OCI-M2 (cell line): ENCODE results near the gene CENPT.
"Not testable (repeated sequence)": the region's sequence is repeated elsewhere in the genome, so short reads cannot be mapped to it uniquely, and the experiment has no call there.

Experiments
- DNase-seq: peaks from one replicate; lab custom pipeline; 2025; ENCODE audit not compliant: unreplicated experiment; lab: John Stamatoyannopoulos, UW

Gene CENPT

DNA sequence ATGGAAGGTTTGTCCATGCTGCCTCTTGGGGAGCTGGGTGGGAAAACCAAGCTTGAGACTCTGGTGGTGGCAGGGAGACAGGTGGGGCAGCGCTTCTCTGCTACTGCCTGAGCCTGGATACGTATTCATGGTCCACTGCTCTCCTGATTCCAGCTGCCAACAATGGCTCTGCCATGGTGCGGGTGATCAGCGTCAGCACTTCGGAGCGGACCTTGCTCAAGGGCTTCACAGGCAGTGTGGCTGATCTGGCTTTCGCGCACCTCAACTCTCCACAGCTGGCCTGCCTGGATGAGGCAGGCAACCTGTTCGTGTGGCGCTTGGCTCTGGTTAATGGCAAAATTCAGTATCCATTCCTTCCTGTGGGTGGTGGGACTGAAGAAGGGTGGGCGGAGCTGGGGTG is 29.6 kb upstream of the CENPT start:
- DNase-seq = no peak

DNA sequence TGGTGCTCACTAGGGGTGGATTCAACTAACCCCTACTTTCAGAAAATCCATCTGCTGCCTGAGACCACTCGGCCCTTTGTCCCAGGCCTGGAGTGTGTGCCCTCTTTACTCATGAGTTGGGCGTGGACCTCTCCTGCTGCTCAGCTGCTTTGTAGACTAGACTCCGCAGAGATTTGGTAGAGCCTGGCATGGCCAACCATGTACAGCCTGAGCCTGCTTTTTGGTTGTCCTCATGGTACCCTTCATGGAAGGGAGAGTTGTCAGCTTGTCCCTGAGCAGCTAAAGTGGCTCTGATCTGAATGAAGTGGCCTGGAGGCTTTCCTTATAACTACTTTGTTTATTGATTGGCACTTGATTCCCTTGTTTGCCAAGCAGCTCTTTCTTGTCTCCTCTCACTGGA is 26.9 kb upstream of the CENPT start:
- DNase-seq = no peak

DNA sequence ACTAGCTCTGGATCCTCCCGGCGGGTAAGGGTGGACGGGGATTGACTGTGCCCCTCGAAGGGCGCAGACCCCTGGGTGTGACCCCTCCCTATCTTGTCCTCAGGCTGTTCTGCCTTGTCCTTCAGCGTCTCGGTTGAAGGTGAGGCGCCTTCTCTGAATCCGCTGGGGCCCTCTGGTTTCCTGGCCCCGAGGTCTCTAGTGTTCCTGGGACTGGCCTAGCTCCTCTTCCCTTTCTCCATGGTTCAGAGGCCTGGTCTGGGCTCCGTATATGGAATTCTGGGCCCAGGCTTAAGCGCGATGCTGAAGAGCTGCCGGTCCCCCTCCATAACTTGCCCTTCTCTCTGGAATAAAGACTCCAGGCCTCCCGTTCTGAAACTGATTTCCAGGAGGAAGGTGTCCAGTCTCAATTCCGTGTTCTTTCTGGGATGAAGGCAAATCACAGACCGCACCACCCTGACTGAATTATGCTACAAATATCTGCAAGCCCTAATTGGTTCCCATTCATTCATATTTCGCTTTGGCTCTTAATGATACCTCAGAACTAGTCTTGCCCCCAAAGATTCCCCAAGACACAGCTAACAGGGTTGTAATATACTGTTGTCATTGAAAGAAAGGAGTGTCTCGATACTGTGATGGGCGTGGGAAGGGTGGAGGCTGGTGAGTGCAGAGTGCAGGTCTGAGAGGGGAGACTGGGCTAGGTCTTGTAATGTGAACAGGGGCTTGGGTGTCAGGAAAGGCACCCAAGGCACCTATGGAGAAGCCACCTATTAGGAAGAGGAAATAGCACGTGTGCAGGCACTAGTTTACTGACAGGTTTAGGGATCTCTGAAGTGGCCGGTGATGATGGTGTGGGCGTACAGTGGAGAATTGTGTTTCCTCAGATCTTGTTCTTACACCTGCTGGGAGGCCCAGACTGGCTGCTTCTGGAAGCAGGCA is 26.2 kb upstream of the CENPT start:
- DNase-seq = no peak

DNA sequence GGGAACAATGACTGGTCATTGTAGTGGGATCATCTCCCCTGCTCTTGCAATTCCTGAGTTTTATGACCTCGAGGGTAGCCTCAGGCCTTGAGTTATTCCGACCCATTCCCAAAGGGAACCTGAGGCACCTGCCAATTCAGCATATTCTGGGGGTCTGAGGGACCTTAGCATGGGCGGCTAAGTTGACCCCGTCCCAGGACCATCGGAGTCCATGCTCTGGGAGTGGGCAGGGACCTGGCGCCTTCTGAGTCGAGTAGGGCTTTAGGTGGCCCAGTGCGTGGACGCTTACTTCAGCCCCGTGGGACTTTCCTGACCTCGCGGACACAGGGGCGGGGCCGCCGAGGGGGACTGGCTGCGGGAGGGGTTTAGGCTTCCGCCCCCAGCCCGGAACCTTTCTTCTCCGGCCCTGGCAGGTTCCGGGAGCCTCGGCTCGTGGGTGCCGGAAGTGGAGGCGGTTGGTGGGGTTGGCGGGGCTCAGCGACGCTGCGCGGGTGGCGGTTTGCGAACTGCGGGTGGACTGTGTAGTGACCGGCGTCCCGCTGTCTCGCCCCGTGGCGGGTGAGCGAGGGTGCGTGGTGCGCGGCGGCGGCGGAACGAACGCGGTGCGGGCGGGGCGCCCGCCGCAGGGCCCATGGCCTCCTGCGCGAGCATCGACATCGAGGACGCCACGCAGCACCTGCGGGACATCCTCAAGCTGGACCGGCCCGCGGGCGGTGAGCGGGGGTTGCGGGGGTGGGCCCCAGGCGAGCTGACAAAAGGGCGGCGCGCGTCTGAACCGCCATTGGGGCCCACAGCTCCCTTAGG is 25.3 kb upstream of the CENPT start, which contains the start of gene EDC4:
Gene EDC4 (plus strand): TSS at position 422 of the 804 bp plus-strand sequence. CDS start 210 bp downstream, at position 632.
- no peak for DNase-seq

DNA sequence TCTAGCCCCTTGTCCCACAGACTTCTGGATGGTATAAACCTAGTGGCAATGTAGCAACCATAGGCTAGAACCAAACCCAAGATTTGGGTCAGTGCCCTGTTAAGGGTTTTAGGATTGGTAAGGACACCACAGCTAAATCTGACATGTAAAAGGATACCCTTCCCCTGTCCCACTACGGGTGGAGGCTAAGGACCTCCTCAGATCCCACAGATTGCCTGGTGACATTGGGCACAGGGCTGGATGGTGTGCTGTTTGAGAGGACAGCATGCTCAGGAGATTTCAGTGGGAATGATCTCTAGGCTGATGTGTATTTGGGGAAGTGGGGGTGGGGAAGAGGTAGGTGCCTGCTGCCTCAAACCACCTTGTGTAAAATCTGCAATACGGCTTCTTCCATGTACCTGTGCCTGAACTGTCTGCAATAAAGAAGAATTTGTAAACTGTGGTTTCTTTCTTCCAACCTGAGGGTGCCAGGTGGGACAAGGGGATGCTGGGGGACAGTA is 24.7 kb upstream of the CENPT start:
- DNase-seq = no peak

DNA sequence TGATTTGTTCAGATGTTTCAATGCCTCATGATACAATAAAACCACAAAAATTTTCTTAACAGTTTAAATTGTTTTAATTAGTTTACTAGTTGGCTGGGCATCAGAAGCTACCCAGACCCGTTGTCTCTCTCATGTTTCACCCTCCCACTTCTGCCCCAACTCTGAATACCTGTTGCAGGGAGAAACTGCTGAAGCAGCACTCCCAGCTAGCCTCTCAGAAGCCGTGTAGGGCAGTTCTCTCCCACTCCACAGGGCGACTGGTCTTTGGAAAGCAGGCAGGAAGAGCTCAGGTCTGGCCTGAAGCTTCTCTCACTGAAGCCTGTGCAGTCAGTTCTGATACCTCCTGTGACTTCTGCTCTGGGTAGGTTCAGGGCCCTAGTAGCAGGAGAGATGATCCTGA is 23.8 kb upstream of the CENPT start:
- no peak for DNase-seq

DNA sequence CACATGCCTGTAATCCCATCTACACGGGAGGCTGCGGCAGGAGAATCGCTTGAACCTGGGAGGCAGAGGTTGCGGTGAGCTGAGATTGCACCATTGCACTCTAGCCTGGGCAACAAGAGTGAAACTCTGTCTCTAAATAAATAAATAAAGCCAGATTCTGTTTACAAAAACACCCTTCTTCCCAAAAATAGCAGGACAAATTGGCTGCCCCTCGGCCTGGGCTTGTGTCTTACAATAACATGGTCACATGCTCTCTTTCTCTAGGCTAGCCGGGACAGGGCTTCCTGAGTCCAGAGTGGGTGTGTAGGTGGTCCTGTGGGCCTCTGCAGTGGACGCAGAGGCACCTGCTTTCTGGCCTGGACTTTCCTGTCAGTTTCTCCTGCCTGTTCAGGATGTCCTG is 22.2 kb upstream of the CENPT start:
- DNase-seq = no peak

DNA sequence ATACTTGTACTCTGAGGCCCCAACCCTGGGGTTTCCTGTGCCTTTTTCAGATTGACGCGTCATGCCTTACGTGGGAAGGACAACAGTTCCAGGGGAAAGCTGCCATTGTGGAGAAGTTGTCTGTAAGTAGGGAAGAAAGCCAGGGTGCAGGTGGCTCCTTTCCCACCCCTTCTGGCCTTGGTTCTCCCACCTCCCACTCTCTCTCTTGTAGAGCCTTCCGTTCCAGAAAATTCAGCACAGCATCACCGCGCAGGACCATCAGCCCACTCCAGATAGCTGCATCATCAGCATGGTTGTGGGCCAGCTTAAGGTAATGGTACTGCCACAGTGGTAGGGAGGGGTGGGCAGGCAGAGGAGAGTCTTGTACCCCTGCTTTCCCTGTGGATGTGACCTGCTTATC is 20.8 kb upstream of the CENPT start:
- DNase-seq = no peak

DNA sequence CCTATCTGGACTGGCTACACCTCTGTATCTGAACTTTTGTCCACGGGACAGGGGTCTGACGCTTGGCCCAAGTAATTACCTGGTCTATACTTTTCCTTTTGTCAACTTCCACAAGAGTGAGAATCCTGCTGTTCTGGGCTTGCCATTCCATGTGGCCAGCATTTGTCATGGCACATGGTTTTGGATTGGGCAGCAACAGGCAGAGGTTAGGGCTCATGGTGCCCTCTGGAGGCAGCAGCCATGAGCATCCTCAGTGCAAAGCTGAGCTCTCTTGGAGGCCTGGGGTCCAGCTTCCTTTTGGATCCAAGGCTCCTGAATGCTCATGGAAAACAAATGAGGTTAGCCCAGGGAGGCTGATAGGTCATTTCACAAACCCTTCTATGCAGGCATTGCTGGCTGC is 17.8 kb upstream of the CENPT start:
- no peak for DNase-seq

DNA sequence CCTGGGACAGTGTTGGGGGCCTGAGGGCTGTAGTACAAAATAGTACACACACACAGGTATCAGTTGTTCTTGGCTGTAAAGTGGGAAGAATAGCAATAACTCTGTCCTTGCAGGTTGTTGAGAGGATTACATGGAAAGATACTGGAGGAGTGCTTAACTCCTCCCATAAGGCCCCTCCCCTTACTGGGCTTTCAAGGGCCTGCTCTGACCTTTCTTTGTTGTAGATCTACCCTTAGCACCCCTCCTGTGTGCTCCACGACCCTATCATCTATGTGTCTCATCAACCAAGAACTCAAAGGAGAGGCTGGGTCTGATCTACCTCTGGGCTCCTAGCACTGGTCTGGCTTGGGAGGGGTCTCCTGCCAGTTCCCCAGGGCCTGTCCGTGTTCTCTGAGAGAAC is 17.1 kb upstream of the CENPT start:
- DNase-seq = no peak

DNA sequence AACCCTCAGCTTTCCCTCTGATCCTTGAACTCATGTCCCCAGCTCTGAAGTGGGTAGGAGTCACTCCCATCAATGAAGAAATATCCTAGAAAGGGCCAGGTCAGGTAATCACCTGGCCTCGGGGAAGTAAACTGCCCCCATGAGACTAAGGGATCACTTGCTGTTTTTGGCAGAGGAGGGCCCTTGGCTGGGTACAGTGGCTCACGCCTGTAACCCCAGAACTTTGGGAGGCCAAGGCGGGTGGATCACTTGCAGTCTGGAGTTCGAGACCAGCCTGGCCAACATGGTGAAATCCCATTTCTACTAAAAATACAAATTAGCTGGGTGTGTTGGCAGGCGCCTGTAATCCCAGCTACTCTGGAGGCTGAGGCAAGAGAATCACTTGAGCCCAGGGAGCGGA is 16.6 kb upstream of the CENPT start:
- not testable (repeated sequence) for DNase-seq

DNA sequence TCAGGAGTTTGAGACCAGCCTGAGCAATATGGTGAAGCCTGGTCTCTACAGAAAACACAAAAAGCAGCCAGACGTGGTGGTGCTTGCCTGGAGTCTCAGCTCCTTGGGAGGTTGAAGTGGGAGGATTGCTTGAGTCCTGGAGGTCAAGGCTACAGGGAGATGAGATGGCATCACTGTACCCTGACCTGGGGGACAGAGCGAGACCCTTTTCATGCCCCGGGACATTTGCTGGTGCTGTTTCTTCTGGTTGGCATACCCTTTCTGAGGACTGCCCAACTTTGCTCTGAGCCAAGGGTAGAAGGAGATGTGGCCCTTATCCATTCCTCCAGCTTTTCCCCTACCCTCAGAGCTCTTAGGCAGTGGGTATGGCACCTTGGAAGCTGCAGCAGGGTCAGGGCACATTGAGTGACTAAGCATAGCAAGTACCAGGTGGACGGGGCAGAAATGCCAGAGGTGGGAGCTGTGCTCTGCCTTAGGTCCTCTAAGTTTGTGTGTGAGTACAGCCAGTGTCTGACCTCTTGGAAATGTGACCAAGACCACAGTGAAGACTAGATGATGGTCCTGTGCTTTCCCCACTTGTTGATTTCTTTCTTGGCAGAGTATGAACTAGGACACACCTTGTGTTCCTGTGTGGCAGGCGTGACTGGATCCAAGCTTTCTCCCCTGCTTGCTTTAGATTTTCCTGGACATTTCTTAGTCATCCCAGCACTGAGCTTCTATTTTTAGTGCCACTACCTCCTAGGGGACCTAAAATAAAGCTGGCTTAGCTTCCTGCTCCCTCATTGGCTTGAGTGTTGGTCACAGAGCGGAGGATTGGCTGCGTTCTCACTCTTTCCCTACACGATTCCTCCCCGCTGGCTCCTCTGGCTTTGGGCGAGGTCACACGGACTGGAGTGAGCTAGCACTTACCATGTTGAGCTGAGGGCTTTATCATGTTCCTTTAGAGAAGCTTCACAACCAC is 15.4 kb upstream of the CENPT start:
- DNase-seq = no peak

DNA sequence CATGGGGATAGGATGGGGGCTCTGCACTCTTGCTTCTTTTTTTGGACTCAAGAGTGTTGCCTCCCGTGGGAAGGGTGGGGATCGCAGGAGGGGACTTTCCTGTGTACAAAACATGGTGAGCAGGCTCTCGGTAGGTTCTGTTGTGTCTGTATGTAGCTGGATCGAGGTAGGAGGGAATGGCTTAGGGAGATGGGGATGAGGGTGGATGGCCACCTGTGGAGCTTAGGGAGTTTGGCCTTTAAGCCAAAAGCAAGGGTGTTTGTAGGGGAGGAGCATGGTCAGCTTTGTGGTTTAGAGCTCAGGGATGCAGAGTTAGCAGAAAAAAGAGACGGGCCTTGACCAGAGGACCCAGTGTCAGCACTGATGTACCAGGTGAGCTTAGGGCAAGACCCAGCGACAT is 14.4 kb upstream of the CENPT start:
- DNase-seq = no peak

DNA sequence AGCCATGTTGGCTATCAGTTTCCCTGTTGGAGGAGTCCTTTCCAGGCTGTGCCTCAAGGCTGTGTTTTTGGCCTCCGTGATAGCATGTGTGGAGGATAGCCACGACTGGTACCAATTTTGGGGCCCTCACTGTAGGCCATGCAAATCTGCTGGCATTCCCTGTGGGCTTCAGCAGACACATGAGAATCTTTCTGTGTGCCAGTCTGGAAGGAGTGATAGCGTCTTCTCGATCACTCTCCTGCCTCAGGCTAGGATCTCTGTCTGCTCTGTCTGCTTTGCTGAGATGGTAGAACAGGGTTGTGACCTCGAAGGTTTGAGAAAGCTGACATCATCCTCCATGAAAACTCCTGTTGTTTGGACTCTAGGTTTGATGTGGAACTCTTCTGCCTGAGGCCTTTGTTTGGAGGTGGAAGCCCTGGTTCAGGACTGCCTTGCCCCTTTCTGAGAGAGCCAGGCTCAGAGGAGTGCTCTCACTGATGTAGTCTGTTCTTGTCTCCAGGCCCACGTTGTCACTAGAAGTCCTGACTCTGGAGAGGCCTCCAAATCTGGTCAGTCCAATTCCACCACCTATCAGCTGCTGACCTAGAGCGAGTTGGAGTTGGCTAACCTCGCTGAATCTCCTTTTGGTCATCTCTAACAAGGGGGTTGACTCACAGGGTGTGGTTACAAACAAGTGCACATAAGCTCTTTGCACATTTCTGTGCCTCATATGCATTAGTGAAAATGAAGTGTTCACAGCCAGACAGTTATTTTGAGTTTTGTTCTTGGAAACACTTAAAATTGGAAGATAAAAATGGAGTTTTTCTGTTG is 13.3 kb upstream of the CENPT start:
- DNase-seq = no peak

DNA sequence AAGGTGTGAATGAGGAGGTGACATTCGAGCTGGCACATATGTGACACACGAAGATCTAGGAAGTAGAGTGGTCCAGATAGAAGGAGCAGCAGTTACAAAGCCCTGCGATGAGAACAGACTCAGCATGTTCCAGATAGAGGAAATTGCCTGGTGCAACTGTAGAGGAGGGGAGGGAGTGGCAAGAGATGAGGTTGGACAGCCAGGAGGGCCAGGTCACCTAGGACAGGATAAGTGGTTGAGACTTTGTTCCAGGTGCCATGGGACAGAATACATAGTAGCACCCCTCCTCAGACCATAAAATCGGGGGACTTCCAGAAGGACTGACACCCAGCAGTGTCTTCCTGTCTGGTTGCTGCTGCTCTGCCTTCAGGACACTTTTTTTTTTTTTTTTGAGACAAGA is 11.0 kb upstream of the CENPT start:
- DNase-seq = no peak

DNA sequence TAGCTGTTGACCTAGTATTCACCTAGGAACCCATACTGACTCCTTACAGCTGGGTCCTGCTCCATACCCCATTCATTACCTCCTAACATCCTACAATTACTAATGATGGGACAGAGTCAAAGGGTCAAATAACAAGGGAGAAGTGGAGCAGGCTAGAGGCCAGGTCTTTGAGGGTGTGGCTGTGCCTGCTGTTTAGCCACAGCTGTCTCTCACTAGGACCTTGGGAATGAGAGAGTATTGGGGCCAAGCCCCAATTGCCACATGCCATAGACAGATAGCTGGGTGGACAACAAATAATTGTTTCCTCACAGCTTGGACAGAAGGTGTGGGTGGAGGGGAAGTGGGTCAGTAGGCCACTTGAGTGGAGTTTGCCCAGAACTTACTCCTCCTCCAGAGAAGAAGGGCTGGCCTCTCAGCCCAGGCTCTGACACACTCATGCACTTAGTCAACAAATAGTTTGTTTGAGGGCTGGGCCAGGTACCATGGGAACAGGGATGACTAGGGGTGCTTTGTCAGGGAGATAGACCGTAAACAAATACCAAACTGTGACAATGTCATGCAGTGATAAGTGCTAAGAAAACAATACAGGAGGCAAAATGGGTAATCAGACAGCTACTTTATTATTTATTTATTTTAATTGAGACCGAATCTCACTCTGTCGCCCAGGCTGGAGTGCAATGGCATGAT is 10.2 kb upstream of the CENPT start:
- no peak for DNase-seq

DNA sequence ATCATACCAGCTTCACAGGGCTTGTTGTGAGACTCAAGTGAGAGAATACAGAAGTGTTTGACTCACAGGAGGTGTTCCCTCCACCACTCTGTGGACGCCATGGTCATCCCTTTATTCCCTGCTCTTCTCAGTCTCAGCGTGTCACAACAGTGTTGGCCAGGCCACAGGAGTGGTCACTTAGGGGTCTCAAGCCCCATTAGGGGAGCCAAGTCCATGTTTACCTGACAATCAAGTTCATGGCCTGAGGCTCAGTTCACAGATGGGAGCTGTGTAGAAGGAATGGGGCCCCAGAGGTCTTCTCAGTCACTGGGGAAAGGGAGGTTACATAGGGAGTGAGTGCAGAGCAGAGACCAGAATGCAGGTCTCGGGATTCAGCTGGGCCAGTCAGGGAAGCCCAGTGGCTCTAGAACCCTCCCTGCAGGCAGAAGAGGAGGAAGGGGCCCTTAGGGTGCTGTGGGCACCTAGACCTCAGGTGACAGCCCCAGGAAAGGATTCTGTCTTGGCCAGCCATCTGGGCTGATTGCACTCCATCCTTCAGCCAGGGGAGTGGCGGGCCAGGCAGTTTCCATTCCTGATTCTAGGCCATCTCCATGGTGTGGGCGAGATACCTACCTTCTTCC is 9.5 kb upstream of the CENPT start:
- DNase-seq = no peak

DNA sequence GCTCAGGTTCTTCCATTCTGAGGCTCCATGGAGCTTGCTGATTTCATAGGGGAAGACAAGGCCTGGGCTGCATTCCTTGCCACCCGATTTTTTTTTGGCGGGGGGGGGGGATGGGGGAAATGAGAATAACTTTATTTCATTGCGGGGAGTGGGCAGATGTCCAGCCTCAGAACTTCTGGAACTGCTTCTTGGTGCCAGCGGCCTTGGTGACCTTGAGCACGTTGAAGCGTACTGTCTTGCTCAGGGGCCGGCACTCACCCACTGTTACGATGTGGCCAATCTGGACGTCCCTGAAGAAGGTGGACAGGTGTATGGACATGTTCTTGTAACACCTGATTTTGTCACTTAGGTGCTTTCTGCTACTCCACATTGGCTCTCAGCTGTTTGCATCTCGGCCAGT is 8.3 kb upstream of the CENPT start:
- no peak for DNase-seq

DNA sequence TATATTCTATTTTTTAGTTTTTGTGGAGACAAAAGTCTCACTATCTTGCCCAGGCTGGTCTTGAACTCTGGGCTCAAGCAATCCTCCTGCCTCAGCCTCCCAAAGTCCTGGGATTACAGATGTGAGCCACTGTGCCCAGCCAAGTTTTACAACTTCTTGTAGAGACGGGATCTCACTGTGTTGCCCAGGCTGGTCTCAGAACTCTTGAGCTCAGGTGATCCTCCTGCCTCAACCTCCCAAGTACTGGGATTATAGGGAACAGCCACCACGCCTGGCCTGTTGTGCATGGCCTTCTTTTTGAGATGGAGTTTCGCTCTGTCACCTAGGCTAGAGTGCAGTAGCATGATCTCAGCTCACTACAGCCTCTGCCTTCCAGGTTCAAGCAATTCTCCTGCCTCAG is 6.2 kb upstream of the CENPT start:
- no peak for DNase-seq
